Astrocyte (in vitro differentiated cells and primary cell): ENCODE data around the gene PARM1. TPM values are rescaled to one million over a fixed set of nuclear protein-coding genes. Genes with fewer than 3 reads are reported as not detected.

ENCODE experiments used
- DNase-seq: peaks from one replicate; pipeline ENCODE4 v3.0.0-alpha.2; 2010; ENCODE audit warnings: low read depth
- FAIRE-seq: peaks from 2 replicates; lab custom pipeline; 2011; peaks lifted over from hg19 to GRCh38; lab: Jason Lieb, UNC
- H2AFZ ChIP-seq: 2 replicates; pipeline ENCODE4 v1.6.0; 2012; ENCODE audit warnings: low read depth, low read length, inconsistent platforms
- H3K27ac ChIP-seq: 2 replicates; pipeline ENCODE4 v1.5.1; 2011; ENCODE audit warnings: low read depth, low read length, inconsistent platforms
- H3K27me3 ChIP-seq: 2 replicates; pipeline ENCODE4 v1.6.0; 2011; ENCODE audit warnings: low read length, inconsistent platforms; ENCODE audit not compliant: insufficient read depth
- H3K36me3 ChIP-seq: 2 replicates; pipeline ENCODE4 v1.5.1; 2011; ENCODE audit warnings: low read length, inconsistent platforms; ENCODE audit not compliant: insufficient read depth
- H3K4me1 ChIP-seq: 2 replicates; pipeline ENCODE4 v1.5.1; 2011; ENCODE audit warnings: low read length, inconsistent platforms; ENCODE audit not compliant: insufficient read depth
- H3K4me2 ChIP-seq: 2 replicates; pipeline ENCODE4 v1.6.0; 2012; ENCODE audit warnings: low read length, inconsistent platforms
- H3K4me3 ChIP-seq: 2 replicates; pipeline ENCODE4 v1.5.1; 2011; ENCODE audit warnings: low read depth, mild to moderate bottlenecking, low read length, inconsistent platforms; ENCODE audit not compliant: insufficient read depth
- H3K79me2 ChIP-seq: 2 replicates; pipeline ENCODE4 v1.6.0; 2012; ENCODE audit warnings: mild to moderate bottlenecking, low read length, inconsistent platforms; ENCODE audit not compliant: insufficient read depth
- H3K9ac ChIP-seq: 2 replicates; pipeline ENCODE4 v1.6.0; 2012; ENCODE audit warnings: mild to moderate bottlenecking, low read length, inconsistent platforms
- H3K9me3 ChIP-seq: 2 replicates; pipeline ENCODE4 v1.5.1; 2012; ENCODE audit warnings: low read depth, mild to moderate bottlenecking, low read length, inconsistent platforms; ENCODE audit not compliant: insufficient read depth
- H4K20me1 ChIP-seq: 2 replicates; pipeline ENCODE4 v1.6.0; 2012; ENCODE audit warnings: low read length, inconsistent platforms; ENCODE audit not compliant: insufficient read depth
- H3K27ac Mint-ChIP-seq: one replicate; pipeline ENCODE4 v1.8.0; 2021; ENCODE audit warnings: mild to moderate bottlenecking, mixed read lengths; ENCODE audit not compliant: unreplicated experiment
- H3K27me3 Mint-ChIP-seq: one replicate; pipeline ENCODE4 v1.8.0; 2021; ENCODE audit warnings: low read depth, mixed read lengths; ENCODE audit not compliant: unreplicated experiment
- H3K36me3 Mint-ChIP-seq: one replicate; pipeline ENCODE4 v1.8.0; 2021; ENCODE audit warnings: low read depth, mixed read lengths; ENCODE audit not compliant: unreplicated experiment
- H3K4me1 Mint-ChIP-seq: one replicate; pipeline ENCODE4 v1.8.0; 2021; ENCODE audit warnings: low read depth, mixed read lengths; ENCODE audit not compliant: unreplicated experiment
- H3K4me3 Mint-ChIP-seq: one replicate; pipeline ENCODE4 v1.8.0; 2021; ENCODE audit warnings: mild to moderate bottlenecking, moderate library complexity, mixed read lengths; ENCODE audit not compliant: unreplicated experiment
- H3K9me3 Mint-ChIP-seq: one replicate; pipeline ENCODE4 v1.8.0; 2021; ENCODE audit warnings: mild to moderate bottlenecking, mixed read lengths; ENCODE audit not compliant: unreplicated experiment
- EZH2 ChIP-seq: IDR thresholded peaks from 2 replicates; pipeline ENCODE4 v1.6.1; 2012; ENCODE audit warnings: mild to moderate bottlenecking, low read length, inconsistent platforms; ENCODE audit not compliant: insufficient read depth
- total RNA-seq: library from RNA; stranded (reverse); gene quantifications from 2 replicates; pipeline ENCODE4 v1.2.1, GENCODE V29; 2021
- TF ChIP-seq, protein P1 (sequence below): IDR thresholded peaks from 2 replicates; pipeline ENCODE4 v1.5.1; 2011; ENCODE audit warnings: low read depth, mild to moderate bottlenecking, inconsistent platforms, low read length, moderate library complexity; ENCODE audit not compliant: insufficient read depth

Gene PARM1
- total RNA-seq, 1 donor from 2014 or later: 1.2 TPM

DNA sequence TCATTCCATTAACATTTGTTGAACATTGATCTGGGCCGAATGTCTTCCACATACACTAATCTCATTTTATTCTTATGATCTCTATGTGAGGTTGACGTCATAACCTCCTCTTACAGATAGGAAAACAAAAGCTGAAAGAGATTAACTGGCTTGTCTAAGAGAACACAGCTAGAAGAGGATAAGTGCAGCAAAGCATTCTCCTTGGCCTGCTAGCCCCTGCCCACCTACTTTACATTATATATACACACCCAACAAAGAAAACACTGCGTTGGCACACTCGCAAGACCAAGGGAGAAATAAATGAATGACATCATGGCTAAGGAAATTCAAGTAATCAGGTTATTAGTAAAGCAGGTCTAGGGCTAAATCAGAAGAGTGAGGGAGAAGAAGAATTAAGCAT is 138.4 kb downstream of the PARM1 start:
- no peaks in the 10 kb centered on the region for H3K9me3 Mint-ChIP-seq
- H3K4me2 ChIP-seq: no peak overlapping the region
- no peaks in the 10 kb centered on the region for H3K27me3 ChIP-seq
- no peak overlapping the region for H3K4me3 ChIP-seq
- FAIRE-seq: no peak
- no peaks in the 10 kb centered on the region for H3K36me3 Mint-ChIP-seq
- no peaks in the 10 kb centered on the region for H3K79me2 ChIP-seq
- H3K36me3 ChIP-seq: no peaks in the 10 kb centered on the region
- H3K4me3 Mint-ChIP-seq: no peak overlapping the region
- no peaks in the 10 kb centered on the region for H3K27me3 Mint-ChIP-seq
- H3K4me1 Mint-ChIP-seq: no peaks in the 10 kb centered on the region
- H3K9ac ChIP-seq: no peak overlapping the region
- TF ChIP-seq, protein P1, sequence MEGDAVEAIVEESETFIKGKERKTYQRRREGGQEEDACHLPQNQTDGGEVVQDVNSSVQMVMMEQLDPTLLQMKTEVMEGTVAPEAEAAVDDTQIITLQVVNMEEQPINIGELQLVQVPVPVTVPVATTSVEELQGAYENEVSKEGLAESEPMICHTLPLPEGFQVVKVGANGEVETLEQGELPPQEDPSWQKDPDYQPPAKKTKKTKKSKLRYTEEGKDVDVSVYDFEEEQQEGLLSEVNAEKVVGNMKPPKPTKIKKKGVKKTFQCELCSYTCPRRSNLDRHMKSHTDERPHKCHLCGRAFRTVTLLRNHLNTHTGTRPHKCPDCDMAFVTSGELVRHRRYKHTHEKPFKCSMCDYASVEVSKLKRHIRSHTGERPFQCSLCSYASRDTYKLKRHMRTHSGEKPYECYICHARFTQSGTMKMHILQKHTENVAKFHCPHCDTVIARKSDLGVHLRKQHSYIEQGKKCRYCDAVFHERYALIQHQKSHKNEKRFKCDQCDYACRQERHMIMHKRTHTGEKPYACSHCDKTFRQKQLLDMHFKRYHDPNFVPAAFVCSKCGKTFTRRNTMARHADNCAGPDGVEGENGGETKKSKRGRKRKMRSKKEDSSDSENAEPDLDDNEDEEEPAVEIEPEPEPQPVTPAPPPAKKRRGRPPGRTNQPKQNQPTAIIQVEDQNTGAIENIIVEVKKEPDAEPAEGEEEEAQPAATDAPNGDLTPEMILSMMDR: no peak
- TF ChIP-seq EZH2: no peak
- no peak for DNase-seq
- H3K27ac Mint-ChIP-seq: no peak overlapping the region
- no peaks in the 10 kb centered on the region for H4K20me1 ChIP-seq
- no peak overlapping the region for H2AFZ ChIP-seq
- peaks cover 2% of the 10 kb centered on the region for H3K9me3 ChIP-seq
- H3K27ac ChIP-seq: no peak overlapping the region
- H3K4me1 ChIP-seq: no peaks in the 10 kb centered on the region

DNA sequence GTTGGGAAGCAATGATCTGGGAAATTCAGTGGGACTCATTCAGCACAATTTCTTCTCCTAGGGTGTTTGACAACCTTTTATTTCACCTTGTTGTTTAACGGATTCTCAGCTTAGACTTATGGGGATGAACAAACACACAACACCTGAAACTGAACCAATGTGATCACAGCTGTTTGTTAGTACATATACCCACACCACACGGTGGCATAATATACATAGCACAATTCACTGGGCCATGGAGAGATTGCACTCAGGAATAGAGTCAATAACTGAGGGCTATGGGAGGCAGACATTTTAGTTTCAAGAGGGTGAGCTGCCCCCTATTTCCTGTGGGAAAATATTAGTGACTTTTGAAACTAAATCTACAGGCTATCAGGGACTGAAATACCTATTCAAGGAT is 148.0 kb downstream of the PARM1 start:
- no peaks in the 10 kb centered on the region for H3K36me3 ChIP-seq
- no peaks in the 10 kb centered on the region for H3K36me3 Mint-ChIP-seq
- H3K9ac ChIP-seq: no peak overlapping the region
- DNase-seq (no peak), FAIRE-seq (no peak)
- H3K9me3 ChIP-seq: no peaks in the 10 kb centered on the region
- no peak overlapping the region for H3K4me3 Mint-ChIP-seq
- no peak overlapping the region for H3K27ac Mint-ChIP-seq
- TF ChIP-seq EZH2: no peak
- TF ChIP-seq, protein P1: no peak
- no peak overlapping the region for H3K4me2 ChIP-seq
- no peak overlapping the region for H3K27ac ChIP-seq
- peaks cover 4% of the 10 kb centered on the region for H3K27me3 Mint-ChIP-seq
- no peaks in the 10 kb centered on the region for H3K79me2 ChIP-seq
- H2AFZ ChIP-seq: no peak overlapping the region
- H3K4me1 Mint-ChIP-seq: no peaks in the 10 kb centered on the region
- no peaks in the 10 kb centered on the region for H3K4me1 ChIP-seq
- no peaks in the 10 kb centered on the region for H3K27me3 ChIP-seq
- no peaks in the 10 kb centered on the region for H4K20me1 ChIP-seq
- no peaks in the 10 kb centered on the region for H3K9me3 Mint-ChIP-seq
- no peak overlapping the region for H3K4me3 ChIP-seq

DNA sequence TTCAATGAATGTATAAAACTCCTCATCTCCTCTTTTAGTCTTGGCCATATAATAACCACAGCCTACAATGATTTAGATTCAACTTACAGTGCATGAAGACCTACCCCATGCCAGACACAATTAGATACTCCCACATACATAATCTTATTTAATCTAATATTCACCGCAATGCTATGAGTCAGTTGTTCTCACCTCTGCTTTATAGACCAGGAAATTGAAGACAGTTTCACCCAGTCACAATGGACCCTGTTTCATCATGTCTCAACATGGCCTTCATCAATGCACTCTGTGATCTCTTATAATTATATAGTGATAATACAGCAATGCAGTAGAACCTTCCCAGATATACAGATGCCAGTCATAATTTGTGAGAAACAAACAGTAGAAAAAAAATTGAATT is 148.6 kb downstream of the PARM1 start:
- no peaks in the 10 kb centered on the region for H3K4me1 Mint-ChIP-seq

More for the DNA sequence above, 148.6 kb downstream of the PARM1 start:
- Histone ChIP-seq H3K4me1 (no peaks in the 10 kb centered on the region), H3K79me2 (no peaks in the 10 kb centered on the region), H3K9me3 (no peaks in the 10 kb centered on the region), H3K27ac (no peak overlapping the region), H3K4me3 (no peak overlapping the region), H3K9ac (no peak overlapping the region), H2AFZ (no peak overlapping the region), H4K20me1 (no peaks in the 10 kb centered on the region), H3K27me3 (no peaks in the 10 kb centered on the region), H3K4me2 (no peak overlapping the region), H3K36me3 (no peaks in the 10 kb centered on the region)
- H3K27ac Mint-ChIP-seq: no peak overlapping the region
- H3K9me3 Mint-ChIP-seq: no peaks in the 10 kb centered on the region
- DNase-seq (no peak), FAIRE-seq (no peak)
- peaks cover 2% of the 10 kb centered on the region for H3K27me3 Mint-ChIP-seq
- no peak overlapping the region for H3K4me3 Mint-ChIP-seq
- no peak for TF ChIP-seq EZH2
- TF ChIP-seq, protein P1: no peak
- no peaks in the 10 kb centered on the region for H3K36me3 Mint-ChIP-seq
